Stimulated activated CD4-positive, alpha-beta T cell treated with anti-CD3 and anti-CD28 coated beads, TNF-alpha, amount 100 ng/mL, for 24 hours (primary cell): ENCODE results near the gene GBA3.

Experiments used
- DNase-seq, 3 experiments: peaks; one replicate each; pipeline ENCODE4 v3.0.0-alpha.2; 2020; ENCODE audit warnings: low read depth in 3 of 3

Gene GBA3

DNA sequence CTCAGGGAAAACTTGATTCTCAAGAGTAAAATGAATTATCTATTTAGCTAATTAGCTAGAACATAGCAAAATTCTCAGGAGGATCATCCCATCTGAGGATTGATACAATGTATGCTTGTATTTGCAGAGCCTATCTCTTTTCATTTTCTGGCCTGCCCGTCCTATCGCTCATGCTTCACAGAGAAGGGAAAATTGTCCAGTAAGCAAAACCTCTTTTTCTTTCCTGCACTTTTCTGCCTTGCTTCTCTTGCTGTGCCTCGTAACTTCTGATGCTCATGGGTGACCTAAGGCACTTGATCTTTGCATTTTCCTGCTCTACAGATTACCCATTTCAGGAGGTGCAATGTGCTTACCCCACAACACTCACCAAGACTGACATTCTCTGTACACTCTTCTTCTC lies 88.1 kb downstream of the GBA3 start:
- DNase-seq: no peak

DNA sequence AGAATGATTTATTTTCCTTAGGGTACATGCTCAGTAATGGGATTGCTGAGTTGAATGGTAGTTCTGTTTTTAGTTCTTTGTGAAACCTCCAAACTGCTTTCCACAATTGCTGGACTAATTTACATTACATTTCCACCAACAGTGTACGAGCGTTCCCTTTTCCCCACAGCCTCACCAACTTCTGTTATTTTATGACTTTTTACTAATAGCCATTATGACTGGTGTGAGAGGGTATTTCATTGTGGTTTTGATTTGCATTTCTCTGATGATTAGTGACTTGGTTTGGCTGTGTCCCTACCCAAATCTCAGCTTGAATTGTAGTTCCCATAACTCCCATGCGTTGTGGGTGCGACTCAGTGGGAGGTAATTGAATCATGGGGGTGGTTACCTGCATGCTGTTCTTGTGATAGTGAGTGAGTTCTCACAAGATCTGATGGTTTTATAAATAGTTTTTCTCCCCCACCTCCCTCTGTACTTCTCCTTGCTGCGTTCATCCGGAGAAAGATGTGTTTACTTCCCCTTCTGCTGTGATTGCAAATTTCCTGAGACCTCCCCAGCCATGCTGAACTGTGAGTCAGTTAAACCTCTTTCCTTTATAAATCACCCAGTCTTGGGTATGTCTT lies 95.1 kb downstream of the GBA3 start:
- DNase-seq: no peak

DNA sequence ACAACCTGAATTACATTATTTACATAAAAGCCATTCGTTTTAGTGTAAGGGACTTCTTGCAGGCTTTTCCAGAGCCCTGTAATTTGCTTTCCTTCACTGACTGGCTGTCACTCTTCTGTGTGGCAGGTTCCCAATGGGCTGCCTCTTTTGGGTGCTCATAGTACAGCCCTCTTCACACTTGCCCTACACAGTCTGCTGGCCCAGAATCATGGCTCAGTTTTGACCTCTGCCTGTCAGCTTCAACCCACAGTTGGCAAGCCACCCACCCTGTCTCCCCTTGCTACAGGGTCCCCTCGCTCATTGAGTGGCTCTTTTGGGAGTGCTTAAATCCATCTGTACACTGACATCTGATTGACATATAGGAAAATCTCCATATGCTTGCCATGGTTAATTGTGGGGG lies 97.9 kb downstream of the GBA3 start:
- DNase-seq: no peak

DNA sequence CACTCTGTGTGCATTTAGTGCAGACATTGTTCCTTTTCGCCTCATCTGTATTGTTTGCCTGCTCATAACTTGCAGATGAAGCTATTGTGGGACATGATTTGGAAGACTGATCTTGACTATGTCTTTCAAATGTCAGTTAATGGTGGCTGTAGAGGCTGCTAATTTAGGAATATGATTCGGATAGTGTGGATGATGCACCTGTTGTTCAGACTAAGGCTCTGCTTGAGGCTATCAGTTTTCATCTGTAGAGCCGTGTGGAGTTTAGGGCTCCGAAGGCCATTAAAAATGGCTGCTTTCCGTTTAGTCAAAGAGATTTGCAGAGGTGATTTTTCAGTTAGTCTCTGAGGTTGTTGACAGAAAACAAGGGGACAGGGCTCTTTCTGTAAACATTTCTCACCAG lies 102.0 kb downstream of the GBA3 start:
- no peak for DNase-seq

- no peak for DNase-seq
Observed at GRCh38 chr4:22801391-22801790, 108.7 kb downstream of the GBA3 start.

GRCh38 chr4:22802876-22803275 lies 110.1 kb downstream of the GBA3 start:
- DNase-seq: no peak

- no peak for DNase-seq
Observed at GRCh38 chr4:22803512-22803911, 110.8 kb downstream of the GBA3 start.

- no peak for DNase-seq
Observed at GRCh38 chr4:22814906-22815305, 122.2 kb downstream of the GBA3 start.

DNA sequence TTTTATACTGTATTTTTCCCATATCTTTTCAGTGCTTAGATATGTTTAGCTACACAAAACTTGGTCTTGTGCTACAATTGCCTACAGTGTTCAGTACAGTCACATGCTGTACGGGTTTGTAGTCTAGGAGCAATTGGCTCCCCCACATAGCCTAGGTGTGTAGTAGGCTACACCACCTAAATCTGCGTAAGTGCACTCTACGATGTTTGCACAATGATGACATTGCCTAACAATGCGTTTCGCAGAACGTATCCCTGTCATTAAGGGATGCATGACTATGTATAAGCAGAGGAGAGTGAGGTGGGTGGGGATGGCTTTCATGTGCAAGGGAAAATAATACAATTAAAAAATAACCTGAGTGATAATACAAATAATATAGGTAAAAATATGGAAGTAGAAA lies 131.4 kb downstream of the GBA3 start:
- DNase-seq: no peak

GRCh38 chr4:22842360-22843018 lies 149.8 kb downstream of the GBA3 start:
- no peak for DNase-seq

DNA sequence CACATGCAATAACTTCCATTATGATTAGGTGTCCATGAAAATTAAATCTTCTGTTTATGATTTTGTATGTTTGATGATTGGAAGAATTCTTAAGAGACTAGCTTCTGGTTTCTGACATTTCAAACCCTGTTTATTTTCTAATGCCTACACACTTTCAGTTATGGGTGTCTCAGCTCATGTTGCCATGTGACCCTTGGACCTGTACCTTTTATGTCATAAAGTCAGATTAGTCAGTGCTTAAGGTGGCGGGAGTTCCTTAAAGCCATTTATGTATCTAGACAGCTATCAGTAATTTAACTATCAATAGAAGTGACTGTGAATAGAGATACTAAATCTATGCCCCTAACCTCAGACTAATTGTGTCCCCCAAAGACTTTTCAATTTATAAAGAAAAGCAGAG lies 155.6 kb downstream of the GBA3 start:
- DNase-seq: no peak

DNA sequence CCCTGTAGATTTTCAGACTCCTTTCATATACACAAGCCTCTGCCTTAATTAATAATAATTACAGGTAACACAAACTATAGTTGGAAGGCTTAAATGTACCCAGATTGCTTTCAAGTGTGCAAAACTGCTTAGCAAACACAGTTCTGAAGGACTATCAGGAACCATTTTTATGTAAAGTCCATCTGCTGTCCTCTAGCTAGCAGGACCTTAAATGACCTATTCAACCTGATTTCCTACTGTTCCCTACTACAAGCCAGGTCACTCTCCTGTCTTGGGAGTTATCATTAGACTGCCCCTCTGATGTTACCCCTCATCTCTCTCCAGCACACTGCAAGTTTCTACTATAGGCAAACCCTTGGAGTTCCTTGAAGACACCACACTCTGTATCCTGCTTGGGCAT lies 157.3 kb downstream of the GBA3 start:
- DNase-seq: no peak

DNA sequence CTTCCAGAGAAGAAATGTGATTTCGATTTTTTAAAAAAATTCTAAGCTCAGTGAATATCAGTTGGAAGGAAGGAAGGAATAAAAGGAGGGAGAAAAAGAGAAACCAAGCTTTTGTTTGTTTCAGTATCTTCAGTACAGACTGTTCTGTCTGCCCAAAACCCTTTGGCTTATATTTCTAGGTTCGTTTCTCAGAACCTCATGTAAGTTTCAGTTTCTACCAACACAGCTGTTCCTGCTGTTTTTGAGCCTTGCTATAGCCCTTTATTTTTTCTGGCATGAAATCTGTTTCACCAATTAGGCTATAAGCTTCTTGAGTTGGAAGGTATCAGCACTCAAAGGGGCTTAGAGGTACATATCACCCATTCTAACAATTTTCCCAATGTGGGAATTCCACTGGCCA lies 157.9 kb downstream of the GBA3 start:
- no peak for DNase-seq

GRCh38 chr4:22857411-22857810 lies 164.7 kb downstream of the GBA3 start:
- no peak for DNase-seq

DNA sequence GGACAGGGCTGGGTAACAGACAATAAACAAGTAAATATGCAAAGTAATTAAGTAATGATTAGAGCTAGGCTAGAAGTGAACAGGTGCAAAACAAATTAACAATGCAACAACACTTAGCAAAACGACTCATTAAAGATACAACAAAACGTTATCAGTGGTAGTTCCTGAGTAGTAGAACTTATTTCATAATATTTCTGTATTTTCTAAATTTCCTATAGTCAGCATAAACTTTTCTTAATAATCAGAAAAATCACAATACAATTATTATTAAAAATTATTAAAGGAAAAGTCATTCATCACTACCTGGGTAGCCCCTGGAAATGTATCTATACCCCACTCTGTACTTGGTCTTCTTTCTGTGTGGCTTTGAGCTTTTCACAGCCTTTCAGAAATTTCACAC lies 166.6 kb downstream of the GBA3 start:
- no peak for DNase-seq
